GM18517 (cell line): ENCODE measurements around the gene NOG.

Experiments
- ATAC-seq: cut with Tn5 transposase; IDR thresholded peaks from one replicate; pipeline ENCODE4 v1.9.1; 2021; ENCODE audit warnings: mild to moderate bottlenecking, moderate library complexity; ENCODE audit not compliant: unreplicated experiment

Gene NOG

DNA sequence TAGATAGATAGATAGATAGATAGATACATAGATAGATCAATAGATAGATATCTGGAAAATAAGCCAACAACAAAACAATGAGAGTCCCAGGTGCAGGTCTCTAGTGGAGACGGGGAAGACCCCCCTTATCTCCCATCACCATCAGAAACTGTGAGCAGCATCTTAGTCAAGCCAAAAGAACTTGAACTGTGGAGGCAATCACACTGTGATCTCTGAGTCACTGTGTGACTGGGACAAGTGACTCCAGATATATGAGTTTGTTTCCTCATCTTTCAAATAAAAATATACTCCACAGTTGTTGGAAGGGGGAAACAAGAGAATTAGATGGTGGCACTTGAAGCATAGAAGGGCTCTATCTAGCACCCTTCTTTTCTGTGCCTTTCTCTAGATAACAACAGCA, 42.1 kb downstream of the NOG start:
- ATAC-seq, result no peak

- ATAC-seq, result no peak
Measured at GRCh38 chr17:56636265-56636664, 42.8 kb downstream of the NOG start.

GRCh38 chr17:56637254-56637653, 43.8 kb downstream of the NOG start:
- no peak for ATAC-seq

GRCh38 chr17:56638591-56639051, 45.1 kb downstream of the NOG start:
- no peak for ATAC-seq

DNA sequence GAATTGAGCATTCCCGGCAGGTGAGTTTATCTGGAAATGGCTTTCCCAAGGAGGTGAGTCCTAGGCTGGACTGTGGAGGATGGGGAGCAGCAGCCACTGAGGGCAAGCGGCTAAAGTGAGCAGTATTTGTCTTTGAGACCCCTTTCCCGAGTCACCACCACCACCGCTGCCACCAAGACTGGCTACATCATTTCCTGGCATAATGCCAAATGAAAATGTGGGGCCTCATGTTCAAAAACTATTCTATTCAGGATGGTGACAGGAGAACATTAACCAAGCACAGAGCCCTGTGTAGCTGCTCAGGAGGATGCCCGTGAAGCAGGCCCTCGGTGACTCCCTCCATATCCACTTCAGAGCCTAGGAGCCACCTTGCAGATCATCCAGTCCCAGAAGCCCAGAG, 46.0 kb downstream of the NOG start:
- no peak for ATAC-seq

DNA sequence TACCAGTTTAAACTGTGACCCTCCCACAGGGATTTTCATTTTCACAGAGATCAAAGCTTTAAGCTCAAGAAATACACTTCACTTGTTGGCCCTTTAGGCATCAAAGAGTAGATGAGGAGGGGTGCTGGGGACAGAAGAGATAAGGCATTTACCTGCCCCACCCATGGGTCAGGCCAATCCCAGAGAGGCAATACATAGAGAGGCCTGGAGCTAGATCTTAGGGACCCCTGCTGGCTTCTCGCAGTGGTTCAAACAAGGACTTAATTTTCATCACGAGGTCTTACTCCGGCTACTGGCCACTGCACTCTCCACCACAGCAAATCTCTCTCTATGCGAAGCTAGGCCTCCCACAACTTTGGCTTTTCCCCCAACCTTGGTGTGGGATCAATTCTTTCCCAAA, 46.6 kb downstream of the NOG start:
- no peak for ATAC-seq

GRCh38 chr17:56641373-56641772, 47.9 kb downstream of the NOG start:
- no peak for ATAC-seq

DNA sequence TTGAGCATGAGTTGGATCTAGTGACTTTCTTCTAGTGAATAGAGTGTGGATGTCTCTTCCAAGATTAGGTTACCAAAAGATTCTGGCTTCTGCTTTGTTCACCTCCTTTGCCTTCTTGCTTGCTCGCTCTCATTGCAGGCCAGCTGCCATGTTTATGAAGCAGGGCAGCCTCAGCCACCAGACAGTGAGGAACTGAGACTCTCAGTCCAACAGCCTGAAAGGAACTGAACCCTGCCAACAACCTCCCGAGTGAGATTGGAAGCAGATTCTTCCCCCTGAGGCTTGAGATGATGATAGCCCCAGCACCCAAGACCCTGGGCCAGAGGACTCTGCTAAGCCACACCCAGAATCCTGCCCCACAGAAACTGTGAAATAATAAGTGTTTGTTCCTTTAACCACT, 48.4 kb downstream of the NOG start:
- no peak for ATAC-seq

- no peak for ATAC-seq
Measured at GRCh38 chr17:56642424-56642823, 48.9 kb downstream of the NOG start.
